Measurements from ENCODE around the gene VSIG10L2.
A peak's percentile ranks its signal among the peaks of the same experiment; 100 is the strongest.

VSIG10L2 gene

DNA sequence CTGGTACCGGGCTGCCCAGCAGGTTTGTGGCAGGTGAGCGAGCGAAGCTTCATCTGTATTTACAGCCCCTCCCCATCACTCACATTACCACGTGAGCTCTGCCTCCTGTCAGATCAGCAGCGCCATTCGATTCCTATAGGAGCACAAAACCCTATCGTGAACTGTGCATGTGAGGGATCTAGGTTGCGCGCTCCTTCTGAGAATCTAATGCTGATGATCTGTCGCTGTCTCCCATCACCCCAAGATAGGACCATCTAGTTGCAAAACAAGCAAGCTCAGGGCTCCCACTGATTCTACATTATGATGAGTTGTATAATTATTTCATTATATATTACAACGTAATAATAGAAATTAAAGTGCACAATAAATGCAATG lies 15.8 kb upstream of the VSIG10L2 start:
- no peak for DNase-seq

DNA sequence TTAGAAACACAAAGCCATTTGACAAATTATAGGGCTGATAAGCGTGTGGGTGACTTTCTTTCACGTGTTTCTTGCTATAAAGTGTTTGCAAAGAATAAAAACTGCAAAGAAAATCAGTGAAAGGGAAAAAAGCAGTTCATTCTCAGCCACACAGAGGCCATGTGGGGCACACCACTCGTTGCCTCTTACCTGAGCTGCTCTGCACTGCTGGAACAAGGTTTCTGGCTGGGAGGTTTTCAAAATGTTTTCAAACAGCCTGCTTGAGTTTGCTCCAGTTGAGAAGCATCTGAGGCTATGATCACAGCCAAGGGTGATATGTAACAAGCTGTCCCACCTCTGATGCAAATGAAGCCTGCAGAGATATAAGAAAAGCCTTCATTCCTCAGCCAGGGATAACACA lies 14.7 kb upstream of the VSIG10L2 start:
- DNase-seq, result no peak

DNA sequence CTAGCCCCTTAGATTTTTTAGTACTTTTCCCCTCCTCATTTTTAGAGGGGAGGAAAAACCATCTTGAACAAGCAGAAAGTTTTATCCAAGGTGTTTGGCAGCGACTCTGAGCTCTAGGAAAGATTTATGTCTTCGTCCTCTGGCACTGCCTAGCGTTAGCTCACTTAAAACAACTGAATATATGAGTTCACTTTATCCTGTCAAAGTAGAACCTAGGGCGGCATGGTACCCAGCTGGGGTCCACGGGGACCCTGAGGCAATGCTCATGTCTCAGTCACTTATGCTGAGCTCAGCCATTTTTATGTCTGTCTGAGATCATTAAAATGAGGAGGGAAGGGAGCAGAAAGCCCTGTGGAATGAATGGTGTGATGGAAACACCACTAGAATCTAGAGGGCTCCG lies 14.2 kb upstream of the VSIG10L2 start:
- DNase-seq, result no peak

DNA sequence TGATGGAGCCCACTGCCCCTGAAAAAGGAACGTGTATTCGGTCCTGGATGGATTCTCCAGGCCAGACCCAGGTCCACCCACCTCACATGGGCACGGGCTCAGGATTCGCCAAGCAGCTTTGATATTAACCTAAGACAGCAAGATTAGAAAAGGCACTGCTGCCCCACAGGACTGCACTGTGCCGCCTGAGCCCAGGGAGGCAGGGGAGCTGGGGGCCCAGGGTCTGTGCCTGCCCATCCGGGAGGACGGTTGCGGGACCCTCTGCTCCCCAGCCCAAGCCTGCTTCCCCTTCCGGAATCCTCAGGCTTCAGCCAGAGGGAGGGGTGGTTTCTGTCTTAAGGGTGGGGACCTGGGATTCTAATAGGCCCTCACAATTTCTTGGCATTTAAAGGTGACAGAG lies 13.5 kb upstream of the VSIG10L2 start:
- no peak for DNase-seq

DNA sequence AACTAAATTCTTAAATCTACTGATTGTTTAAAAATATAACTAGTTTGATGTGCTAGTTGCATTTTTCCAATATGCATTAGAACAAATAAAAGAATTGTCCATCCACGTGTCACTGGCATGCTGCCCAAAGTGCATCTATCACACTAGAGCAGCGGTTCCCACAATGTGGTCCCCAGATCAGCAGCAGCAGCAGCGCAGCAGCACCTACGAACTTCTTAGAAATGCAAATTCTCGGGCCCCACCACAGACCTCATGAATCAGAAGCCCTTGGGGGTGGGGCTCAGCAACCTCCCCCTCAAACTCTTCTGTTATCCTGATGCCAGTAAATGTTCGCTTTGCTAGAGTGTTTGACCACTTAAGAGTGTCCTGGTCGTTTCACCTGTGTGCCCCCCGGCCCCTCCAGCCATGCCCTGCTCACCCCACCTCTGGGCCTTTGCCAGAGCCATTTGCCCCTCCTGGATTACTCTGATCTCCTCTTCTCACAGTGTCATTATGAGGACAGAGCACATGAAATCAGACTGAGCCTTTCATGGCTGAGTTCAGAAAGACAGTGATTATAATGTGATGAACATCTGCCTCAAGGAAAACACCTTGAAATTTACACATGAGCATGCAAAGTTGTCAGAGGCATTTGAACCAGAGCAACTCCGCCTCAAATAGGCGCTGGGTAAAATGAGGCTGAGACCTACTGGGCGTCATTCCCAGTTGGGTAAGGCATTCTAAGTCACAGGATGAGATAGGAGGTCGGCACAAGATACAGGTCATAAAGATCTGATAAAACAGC lies 12.6 kb upstream of the VSIG10L2 start:
- no peak for DNase-seq

DNA sequence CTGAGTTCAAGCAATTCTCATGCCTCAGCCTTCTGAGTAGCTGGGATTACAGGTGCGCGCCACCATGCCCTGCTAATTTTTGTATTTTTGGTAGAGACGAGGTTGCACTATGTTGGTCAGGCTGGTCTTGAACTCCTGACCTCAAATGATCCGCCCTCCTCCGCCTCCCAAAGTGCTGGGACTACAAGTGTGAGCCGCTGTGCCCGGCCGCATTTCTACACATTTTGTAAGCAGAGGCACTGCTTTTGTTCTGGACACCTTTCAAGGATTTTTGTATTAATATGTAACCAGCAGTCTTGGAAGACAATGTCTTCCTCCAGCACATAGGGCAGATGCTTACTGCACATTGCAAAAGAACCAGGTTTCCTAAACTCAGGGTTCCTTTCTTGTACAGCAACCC lies 11.4 kb upstream of the VSIG10L2 start:
- no peak for DNase-seq

DNA sequence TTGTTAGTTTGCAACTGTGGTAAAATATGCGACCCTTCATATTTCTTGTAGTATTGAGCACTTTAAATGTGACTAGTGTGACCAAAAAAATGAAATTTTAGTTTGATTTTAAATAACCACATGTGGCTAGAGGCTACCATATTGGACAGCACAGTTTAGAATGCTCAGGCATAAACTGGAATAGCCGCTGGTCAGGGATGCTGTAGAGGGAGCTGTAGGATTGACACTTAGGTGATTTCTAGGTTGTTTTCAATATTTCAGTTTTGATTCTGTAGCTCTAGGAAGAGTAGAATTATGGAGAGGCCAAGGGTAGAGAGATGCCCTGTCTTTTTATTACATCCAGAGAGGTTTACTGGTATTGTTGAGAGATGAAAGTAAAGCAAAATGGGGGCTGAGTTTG lies 10.8 kb upstream of the VSIG10L2 start:
- DNase-seq, result no peak

DNA sequence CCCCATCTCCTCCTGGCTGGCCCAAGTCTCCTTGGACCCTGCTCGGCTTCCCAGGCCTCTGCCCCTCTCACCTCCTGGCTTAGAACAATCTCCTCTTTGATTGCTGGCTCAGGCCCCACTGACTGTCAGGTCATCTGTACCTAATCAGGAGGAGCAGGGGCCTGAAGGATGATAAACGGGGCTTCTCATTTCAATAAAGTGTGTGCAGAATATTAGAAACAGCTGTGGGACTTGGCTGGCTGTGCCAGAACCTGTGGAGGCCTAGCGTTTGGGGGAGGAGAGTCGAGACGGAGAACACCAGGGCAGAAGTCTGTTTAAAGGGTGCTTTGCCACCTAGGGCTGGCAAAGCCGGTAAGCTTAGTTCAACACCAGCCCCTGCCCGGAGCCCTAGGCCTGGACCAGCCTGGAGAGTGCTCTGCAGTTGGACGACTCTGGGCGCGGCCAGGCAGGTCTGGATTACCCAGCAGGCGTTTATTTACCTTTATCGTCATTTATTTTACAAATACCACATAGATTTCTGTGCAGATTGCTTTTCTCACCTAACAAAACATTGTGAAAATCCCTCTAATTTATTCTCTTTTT lies 10.1 kb upstream of the VSIG10L2 start:
- DNase-seq, result no peak

DNA sequence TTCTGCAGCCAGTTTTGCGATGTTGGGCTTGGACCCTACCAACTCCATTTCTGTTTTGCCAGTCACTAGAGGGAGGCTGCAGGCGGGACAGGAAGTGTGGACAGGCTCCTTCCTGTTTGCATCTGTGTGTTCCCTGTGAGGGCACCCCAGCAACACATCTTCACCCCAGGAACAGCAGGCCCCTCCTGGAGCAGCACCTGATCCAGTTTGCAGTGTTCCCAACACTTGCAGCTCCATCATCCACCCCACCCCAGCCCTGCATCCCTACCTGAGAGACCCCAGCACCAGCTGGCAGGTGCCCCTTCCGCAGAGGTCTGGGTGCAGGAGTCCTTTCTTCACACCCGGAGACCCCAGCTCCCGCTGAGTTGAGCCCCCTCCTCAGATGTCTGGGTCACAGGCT lies 7.4 kb upstream of the VSIG10L2 start:
- no peak for DNase-seq

DNA sequence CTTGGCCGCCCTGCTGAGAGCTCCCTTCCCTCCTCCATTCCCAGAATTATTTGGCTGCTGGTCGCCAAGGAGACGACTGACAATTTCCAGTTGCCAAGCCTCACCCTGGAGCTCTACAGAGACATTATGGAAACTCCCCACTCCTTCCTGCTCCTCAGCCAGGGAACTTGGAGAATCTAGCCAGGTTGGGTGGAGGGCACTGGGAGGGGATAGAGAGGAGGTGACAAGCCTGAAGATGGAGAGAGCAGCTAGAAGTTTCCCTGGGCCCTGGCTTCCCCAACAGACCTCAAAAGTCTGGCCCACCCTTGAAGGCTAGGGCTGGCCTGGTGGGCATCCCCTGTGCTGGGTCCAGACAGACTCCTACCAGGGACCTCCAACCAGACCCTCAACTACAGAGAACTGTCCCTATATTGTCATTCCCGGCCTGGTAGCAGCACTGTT lies 6.7 kb upstream of the VSIG10L2 start:
- DNase-seq, result no peak

DNA sequence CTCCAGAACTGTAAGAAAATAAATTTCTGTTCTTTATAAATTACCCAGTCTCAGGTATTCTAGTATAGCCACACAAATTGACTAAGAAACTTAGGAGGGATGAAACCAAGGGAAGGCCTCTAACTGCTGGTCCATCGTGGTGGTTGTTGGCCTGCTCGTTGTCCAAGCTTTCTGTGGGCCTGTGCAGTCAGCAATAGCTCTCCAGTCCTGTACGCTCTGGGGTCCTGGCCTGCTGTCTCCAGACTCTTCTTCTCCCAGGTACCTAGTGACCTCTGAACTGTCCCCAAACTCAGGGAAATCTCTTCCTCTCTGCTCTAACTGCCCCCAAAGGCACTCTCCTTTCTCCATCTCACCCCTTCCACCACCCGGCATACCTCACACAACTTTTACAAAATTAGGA lies 5.7 kb upstream of the VSIG10L2 start:
- DNase-seq, result no peak

DNA sequence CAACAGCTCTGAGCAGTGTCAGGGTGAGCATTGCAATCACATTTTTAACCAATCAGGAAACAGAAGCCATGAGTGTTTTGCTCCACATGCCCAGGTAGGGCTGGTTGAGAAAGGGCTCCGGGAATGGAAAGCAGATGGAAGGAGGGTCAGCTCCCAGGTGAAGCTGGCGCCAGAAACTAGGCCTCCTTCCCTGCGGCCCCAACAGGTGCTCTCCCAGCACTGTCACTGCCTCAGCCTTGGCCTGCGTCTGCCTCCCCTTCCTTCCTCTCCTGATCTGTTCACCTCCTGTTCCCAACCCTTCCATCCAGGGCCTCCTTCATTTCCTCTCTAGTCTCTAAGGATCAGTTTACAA lies 4.6 kb upstream of the VSIG10L2 start:
- DNase-seq, result no peak

DNA sequence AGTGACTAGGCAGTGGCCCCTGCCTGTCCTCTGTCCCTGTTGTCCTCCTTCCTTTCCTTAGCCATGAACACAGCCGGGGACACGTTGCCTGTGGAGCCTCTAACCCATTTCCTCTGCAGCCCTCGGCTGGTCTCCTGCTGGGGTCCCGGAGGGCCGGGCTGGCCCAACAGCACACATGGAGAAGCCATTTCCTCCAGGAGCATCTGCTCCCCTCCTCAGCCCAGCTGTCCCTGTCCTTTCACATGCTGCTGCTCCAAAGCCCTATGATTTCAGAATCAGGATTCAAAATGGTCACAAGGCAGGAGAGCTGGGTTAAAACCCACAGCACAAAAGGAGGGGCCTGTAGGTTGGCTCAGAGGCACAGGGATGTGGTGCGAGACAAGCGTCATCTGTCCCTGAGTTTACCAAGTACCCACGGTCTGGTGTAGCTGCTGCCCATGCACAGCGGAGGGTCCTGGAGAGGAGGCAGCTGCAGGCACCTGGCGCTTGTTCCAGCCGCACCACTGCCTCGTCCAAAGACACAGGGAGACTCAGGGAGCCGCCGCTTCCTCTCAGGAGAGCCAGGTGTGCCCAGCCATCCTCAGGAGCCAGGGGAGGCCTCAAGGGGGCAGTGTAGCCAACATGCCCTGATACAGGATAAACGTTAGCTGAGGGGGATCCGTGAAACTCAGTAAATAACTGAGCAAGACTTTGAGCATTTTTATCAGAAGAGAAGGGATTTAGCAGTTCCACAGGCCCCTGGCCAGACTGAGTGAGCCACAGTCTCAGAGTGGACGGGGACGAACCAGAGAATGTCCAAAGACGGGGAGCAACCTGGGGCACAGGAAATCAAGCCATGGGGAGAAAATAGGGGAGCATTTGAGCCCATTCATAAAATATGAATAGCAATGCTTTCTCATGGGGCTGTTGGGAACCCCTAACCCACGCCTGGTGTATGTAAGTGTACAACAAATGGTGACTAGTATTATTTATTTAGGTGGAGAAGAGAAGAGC lies 3.9 kb upstream of the VSIG10L2 start:
- DNase-seq, result peak; percentile 48

DNA sequence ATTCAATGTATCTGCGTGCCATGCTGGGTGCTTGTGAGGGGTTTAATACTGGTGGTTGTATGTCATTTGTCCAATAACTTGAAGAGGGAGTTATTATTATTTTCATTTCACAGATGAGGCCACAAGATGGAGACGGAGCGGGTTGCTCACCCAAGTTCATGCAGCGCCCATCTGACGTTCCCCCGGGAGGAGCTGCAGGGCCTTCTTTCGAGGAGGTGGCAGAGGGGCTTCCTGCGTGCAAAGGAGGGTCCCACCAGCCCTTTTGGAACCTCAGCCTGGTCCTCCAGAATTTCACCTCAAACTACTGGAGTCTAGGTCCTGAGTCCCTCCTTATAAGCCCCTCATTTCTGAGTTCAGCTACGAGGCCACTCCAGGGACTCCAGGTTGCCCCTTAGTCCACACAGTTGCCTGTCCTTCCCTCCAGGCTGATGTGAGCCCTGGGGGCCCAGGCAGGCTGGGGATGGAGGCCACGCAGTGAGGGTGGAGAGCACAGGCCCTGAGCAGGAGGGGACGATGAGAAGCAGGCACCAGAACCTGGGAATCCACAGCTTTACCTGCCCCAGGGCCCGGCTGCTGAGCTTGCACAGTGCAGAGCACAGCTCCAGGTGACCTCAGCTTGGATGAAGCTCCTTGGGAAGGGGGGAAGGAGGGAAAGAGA lies 2.9 kb upstream of the VSIG10L2 start:
- no peak for DNase-seq

DNA sequence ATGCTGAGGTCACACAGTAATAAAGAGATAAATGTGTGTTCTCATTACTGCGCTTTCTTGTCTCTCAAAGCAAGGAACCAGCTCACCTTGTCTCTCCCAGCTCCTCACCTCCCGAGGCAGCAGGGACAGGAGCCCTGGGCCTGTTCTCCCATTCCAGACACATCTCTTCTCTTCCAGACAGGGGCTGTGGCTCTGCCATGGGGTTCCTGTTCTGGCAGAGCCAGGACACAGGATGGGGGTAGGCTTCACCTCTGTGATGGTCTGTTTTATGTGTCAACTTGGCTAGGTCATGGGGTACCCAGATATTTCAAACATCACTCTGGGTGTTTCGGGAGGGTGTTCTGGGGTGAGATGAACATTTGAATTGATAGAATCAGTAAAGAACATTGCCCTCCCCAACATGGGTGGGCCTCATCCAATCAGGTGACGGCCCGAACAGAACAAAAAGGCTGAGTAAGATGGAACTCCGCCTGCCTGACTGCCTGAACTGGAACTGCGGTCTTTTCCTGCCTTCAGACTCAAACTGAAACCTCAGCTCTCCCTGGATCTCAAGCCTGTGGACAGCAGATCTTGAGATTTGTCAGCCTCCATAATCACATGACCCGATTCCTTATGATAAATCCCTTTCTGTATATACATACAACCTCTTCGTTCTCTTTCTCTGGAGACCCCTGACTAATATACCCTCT lies 2.0 kb upstream of the VSIG10L2 start:
- DNase-seq, result no peak

DNA sequence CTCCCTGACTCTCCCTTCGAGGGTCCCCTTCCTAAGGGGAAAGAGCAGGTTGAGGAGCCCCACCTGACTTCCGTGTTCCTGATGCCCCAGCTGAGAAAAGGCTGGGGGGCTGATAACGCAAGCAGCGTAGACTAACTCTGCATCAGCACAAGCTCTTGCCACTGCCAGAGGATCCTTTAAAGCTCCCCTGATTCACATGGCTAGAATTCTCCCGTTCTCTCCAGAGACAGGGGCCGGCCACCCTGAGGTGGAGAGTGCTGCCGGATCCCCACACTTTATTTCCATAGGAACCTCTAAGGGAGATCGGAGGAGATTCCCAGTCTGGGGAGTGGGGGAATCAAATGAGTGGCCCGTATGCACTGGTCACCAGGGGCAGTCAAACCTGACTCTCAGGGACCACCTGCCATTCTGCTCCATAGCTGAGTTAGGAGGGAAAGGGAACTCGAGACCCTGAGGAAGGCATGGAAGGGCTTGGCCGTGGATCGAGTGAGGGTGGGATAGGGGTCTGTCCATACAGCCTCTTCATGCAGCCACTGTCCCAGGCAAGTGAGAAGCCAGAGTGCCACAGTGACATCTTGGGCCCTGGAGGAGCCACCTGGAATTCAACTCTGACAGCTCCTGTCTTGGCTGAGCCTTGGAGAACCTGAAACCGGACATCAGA lies 1.4 kb upstream of the VSIG10L2 start:
- no peak for DNase-seq

DNA sequence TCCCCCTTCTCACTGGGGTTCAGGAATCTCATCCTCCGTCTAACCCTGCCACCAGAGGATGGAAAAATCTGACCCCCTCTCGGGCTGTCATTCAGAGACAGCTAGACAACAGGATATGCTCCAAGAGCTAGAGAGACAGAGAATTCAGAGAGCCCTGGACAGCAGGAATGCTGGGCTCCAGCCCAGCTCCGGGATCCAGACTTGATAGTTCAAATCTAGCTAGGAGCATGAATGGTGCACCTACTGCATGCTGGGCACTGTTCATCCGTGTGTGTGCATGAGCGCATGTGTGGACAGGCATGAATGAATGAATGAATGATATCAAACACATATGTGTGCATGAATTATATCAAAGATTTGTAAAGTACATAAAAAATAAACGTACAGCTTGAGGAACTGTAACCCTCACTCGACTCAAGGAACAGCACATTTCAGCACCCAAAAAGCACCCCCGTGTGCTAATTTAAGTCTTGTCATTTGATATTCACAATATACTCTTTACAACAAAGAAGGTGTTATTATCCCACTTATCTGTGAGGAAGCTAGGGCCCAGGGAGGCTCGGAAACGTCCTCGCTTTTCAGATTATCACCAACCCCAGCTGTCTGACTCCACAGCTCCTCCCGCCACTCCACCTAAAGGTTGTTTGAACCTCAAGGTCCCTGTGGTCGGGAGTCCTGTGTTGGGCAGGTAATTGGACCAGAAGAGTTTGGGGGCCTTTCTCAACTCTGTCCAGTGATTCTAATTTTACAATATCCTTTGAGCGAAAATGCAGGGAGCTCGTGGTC lies 640 bp upstream of the VSIG10L2 start:
- no peak for DNase-seq

DNA sequence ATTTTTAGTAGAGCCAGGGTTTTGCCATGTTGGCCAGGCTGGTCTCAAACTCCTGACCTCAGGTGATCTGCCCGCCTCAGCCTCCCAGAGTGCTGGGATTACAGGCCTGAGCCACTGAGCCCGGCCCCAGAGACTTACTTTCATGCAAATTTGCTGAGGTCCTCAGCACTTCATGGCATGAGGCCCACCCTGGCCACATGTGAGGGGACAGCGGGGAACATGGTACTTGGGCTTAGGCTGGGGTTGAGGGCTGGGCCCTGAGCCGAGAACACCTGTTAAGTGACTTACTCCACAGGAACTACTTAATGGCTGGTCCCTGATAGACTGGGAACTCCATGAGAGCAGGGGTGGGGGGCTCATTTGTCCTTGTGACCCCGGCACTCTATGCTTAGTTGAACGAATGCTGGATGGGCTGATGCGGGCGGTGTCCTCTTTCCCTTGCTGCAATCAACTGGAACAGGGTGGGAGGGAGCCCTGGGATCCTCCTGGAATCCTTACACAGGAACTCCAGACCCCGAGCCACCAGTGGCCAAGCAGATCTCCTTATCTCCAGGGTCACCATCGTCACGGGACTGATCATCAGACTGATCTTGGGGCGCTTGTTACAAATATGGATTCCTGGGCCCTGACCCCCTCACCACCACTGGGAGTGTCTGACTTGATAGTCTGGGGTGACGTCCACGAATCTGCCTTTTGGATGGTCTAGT lies 1.0 kb downstream of the VSIG10L2 start:
- no peak for DNase-seq

DNA sequence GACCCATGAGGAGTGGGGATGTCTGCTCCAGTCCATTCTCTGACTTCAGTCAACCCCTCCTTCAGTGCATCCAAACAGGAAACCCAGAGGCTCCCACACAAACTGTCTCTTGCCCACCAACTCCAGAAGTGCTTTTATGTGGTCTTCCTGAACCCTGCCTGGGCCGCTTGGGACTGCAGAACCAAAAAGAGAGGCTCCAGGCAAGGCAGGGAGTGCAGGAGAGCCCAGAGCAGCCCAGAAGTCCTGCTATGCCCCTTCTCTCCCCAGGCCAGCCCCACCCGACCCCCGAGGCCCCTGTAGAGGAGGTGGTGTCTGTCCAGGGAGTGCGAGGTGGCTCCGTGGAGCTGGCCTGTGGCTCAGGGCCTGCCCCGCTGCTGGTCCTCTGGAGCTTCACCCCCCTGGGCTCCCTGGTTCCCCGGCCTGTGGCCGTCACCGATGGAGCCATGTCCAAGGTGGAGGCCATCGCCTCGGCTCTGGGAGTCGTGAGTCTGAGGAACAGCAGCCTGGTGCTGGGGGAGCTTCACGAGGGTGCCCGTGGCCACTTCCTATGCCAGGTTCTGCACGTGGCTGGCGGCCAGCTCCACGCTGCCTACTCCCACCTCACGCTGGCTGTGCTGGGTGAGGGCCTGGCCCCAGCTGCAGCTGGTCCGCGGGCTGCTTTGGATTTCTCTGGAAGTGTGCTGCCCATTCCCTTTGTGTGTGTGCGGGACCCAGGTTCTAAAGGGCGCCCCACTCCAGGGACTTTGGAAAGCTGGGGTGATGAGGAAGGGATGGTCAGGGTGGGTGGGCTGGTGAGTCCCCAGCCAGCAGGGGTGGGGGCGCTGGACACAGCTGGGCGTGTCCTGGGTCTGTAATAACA lies 1.8 kb downstream of the VSIG10L2 start:
- no peak for DNase-seq

Data from activated CD4-positive, alpha-beta T cell treated with anti-CD3 and anti-CD28 coated beads, Interleukin-2, amount 50 U/mL, for 1 hour (primary cell).